Stomach (tissue), 4 donors: ENCODE results near the gene IGDCC3.

Source experiments
- CTCF ChIP-seq, 7 experiments: fragments of 450-650 bp in 4 of 7; fragments of 200-600 bp in 3 of 7; sonication (generic) in 3 of 7; IDR thresholded peaks; one replicate each; pipeline ENCODE4 v1.5.1; 2016 to 2019; ENCODE audit warnings: antibody characterized with exemption in 7 of 7, control low read depth in 2 of 7, mild to moderate bottlenecking in 1 of 7
- POLR2A ChIP-seq, 4 donors: fragments of 450-650 bp; IDR thresholded peaks; one replicate each; pipeline ENCODE4 v1.6.1; 2016; ENCODE audit warnings: antibody characterized with exemption in 4 of 4, control low read depth in 2 of 4, mild to moderate bottlenecking in 1 of 4, moderate library complexity in 1 of 4

DNA sequence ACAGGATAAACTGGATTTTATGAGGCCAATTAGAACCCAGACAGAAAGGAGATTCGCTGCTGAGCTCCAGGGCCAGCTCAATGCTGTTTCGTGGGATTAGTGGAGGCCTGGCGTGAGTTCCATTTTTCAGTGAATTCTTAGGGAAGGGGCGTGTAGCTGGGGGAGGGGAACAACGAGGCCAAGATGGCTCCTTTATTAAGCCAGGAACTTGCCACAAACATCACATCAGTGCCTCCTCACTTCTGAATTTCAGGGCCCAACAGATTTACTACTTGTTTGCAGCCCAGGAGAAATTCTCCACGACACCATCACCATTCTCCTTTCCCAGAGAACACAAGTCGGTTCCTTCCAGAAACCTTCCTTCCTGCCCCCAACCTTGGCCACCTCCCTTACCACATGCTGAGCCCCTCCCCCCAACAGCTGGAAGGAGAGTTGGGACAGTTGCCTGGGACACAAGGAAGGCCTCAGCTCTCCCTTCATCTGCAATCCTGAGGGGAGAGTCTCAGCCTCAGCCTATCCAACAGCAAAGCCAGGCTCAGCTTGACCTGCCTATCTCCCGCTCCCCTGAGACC, 39.1 kb upstream of the IGDCC3 start:
- TF ChIP-seq CTCF (IDR thresholded peaks at IDR 0.05) (no peak), POLR2A (IDR thresholded peaks at IDR 0.05) (no peak)
